ENCODE measurements around the gene MOGAT2. TPM values are rescaled to one million over a fixed set of nuclear protein-coding genes. Genes with fewer than 3 reads are reported as not detected.
"Not testable (repeated sequence)": the region's sequence is repeated elsewhere in the genome, so short reads cannot be mapped to it uniquely, and the experiment has no call there.

Gene MOGAT2
- total RNA-seq, 8 experiments from 2014 or later, result 0.13 to 0.95 (median 0.32) TPM; not detected in 2

GRCh38 chr11:75748729-75749273, 31.2 kb downstream of the MOGAT2 start:
- no CpG with 5 or more reads among the region's 26 CpGs for WGBS, 10 experiments
- H3K27ac ChIP-seq; H3K4me3 ChIP-seq; ATAC-seq (replicated peaks in 6 of 8); in situ Hi-C loops (cut with MboI; ENCODE audit: low pct_unique_long_range_greater_than_20kb in 2 of 9, low sequenced_read_pairs in 9 of 9, unreplicated experiment in 9 of 9); H3K4me1 ChIP-seq (replicated peaks in 1 of 2): not testable (repeated sequence)

DNA sequence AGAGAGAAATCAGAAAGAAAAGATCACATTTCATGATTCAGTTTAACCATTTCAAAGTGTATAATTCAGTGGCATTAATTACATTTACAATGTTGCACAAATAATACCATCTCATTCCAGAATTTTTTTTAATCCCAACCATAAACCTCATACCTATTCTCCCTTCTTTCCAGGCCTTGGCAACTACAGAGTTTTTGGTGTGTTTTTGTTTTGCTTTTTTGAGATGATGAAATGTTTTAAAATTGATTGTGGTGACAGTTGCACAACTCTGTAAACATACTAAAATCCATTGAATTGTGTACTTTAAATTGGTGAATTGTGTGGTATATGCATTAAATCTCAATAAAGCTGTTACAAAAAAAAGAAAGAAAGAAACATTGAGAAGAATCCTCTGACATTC, 37.3 kb downstream of the MOGAT2 start:
- H3K27ac ChIP-seq; H3K4me3 ChIP-seq; H3K4me1 ChIP-seq (replicated peaks in 1 of 2); ATAC-seq (replicated peaks in 6 of 8); in situ Hi-C loops (cut with MboI; ENCODE audit: low pct_unique_long_range_greater_than_20kb in 2 of 9, low sequenced_read_pairs in 9 of 9, unreplicated experiment in 9 of 9): not testable (repeated sequence)

- Histone ChIP-seq H3K4me3 (no peak overlapping the region), H3K4me1 (replicated peaks in 1 of 2) (peaks cover 0 to under 1% of the 10 kb centered on the region in 2 donors), H3K27ac (no peak overlapping the region)
- no peak for ATAC-seq (replicated peaks in 6 of 8)
- in situ Hi-C loops (cut with MboI; ENCODE audit: low pct_unique_long_range_greater_than_20kb in 2 of 9, low sequenced_read_pairs in 9 of 9, unreplicated experiment in 9 of 9), result no loop called here
- 20 to 100% (median 73%) methylated on average over 1 to 2 of the region's 2 CpGs; no CpG with 5 or more reads in 2 of the 10 experiments for WGBS, 10 experiments
Measured at GRCh38 chr11:75757651-75758050, 40.0 kb downstream of the MOGAT2 start.

GRCh38 chr11:75759832-75760231, 42.2 kb downstream of the MOGAT2 start:
- no peak for ATAC-seq (replicated peaks in 6 of 8)
- 34 to 100% (median 80%) methylated on average over 1 to 4 of the region's 4 CpGs; no CpG with 5 or more reads in 3 of the 10 experiments for WGBS, 10 experiments
- Histone ChIP-seq H3K4me3 (no peak overlapping the region), H3K4me1 (replicated peaks in 1 of 2) (peaks cover 0 to 5% of the 10 kb centered on the region in 2 donors), H3K27ac (no peak overlapping the region)
- in situ Hi-C loops (cut with MboI; ENCODE audit: low pct_unique_long_range_greater_than_20kb in 2 of 9, low sequenced_read_pairs in 9 of 9, unreplicated experiment in 9 of 9), result no loop called here

DNA sequence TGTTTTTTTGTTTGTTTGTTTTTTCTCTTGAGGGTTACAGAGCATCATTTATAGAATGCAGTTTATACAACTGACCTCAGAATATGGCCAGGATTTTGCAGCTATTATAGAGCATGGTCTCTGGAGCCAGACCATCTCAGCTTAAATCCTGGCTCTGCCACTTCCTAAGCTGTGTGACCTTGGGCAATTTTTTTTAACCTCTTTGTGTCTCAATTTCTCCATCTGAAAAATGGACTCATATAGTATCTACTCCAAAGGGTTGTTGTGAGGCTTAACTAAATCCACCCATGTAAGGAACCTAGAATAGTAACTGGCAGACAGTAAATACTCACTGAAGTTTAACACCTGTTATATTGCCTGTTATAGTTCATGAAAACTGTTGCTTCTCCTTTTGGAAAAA, 42.6 kb downstream of the MOGAT2 start:
- in situ Hi-C loops (cut with MboI; ENCODE audit: low pct_unique_long_range_greater_than_20kb in 2 of 9, low sequenced_read_pairs in 9 of 9, unreplicated experiment in 9 of 9), result no loop called here
- Histone ChIP-seq H3K4me3 (no peak overlapping the region), H3K27ac (no peak overlapping the region), H3K4me1 (replicated peaks in 1 of 2) (peaks cover 0 to 5% of the 10 kb centered on the region in 2 donors)
- no peak for ATAC-seq (replicated peaks in 6 of 8)

GRCh38 chr11:75760710-75761493, 43.3 kb downstream of the MOGAT2 start:
- Histone ChIP-seq H3K27ac (no peak overlapping the region), H3K4me3 (no peak overlapping the region)
- peak in 6 of 8 experiments; percentile 41 to 59 (median 53) for ATAC-seq (replicated peaks in 6 of 8)

GRCh38 chr11:75762158-75762557, 44.5 kb downstream of the MOGAT2 start:
- Histone ChIP-seq H3K4me3 (no peak overlapping the region), H3K27ac (no peak overlapping the region), H3K4me1 (replicated peaks in 1 of 2) (peaks cover 0 to 5% of the 10 kb centered on the region in 2 donors)
- in situ Hi-C loops (cut with MboI; ENCODE audit: low pct_unique_long_range_greater_than_20kb in 2 of 9, low sequenced_read_pairs in 9 of 9, unreplicated experiment in 9 of 9), result no loop called here
- no peak for ATAC-seq (replicated peaks in 6 of 8)
- 100% methylated on average over 1 to 6 of the region's 8 CpGs; no CpG with 5 or more reads in 8 of the 10 experiments for WGBS, 10 experiments

More at GRCh38 chr11:75760710-75761493, 43.3 kb downstream of the MOGAT2 start:
- WGBS, 10 experiments, result 0 to 100% (median 93%) methylated on average over 1 to 2 of the region's 3 CpGs; no CpG with 5 or more reads in 4 of the 10 experiments
- in situ Hi-C loops (cut with MboI; ENCODE audit: low pct_unique_long_range_greater_than_20kb in 2 of 9, low sequenced_read_pairs in 9 of 9, unreplicated experiment in 9 of 9), result no loop called here
- peaks cover 0 to 5% of the 10 kb centered on the region in 2 donors for H3K4me1 ChIP-seq (replicated peaks in 1 of 2)

DNA sequence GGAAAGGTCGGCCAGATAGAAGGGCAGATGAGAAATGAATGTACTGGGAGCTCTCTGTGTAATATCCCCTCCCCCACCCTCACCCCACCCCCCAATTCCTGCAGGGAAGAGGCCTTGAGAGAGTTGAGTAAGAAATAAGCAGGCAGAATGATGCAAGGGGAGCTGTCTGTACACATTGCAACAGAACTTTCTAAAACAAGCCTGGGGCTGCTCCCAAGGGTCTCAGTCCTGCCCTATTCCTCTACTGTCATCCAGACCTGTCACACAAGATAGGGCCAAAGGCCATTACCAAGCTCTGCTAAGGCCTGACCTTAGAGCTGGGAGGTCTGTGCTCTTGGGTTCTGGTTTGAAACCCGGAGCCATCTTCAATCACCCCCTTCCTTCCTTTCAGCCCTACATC, 45.2 kb downstream of the MOGAT2 start:
- Histone ChIP-seq H3K4me3 (no peak overlapping the region), H3K27ac (no peak overlapping the region), H3K4me1 (replicated peaks in 1 of 2) (peaks cover under 1 to 5% of the 10 kb centered on the region in 2 donors)
- 43 to 80% (median 50%) methylated on average over 1 of the region's 2 CpGs; no CpG with 5 or more reads in 7 of the 10 experiments for WGBS, 10 experiments
- peak in 4 of 8 experiments; percentile 16 to 59 (median 42) for ATAC-seq (replicated peaks in 6 of 8)
- in situ Hi-C loops (cut with MboI; ENCODE audit: low pct_unique_long_range_greater_than_20kb in 2 of 9, low sequenced_read_pairs in 9 of 9, unreplicated experiment in 9 of 9), result no loop called here

DNA sequence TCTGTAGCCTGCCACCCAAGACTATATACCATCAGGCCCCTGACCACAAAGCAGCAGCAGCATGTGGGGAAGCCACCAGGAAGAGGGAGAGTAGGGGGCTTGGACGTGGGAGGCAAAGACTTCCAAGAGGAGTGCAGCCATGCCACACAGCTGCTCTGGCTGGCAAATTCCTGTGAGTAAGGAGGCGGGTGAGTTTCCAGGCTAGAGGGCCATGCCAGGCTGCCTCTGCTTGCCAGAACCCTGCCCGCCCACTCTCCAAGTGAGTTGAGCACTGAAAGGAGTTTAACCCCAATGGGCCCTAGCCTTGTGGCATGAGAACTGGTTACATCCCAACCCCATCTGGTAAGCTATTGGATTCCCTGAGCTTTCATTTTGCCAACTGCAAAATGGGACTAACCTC, 46.2 kb downstream of the MOGAT2 start:
- in situ Hi-C loops (cut with MboI; ENCODE audit: low pct_unique_long_range_greater_than_20kb in 2 of 9, low sequenced_read_pairs in 9 of 9, unreplicated experiment in 9 of 9), result no loop called here
- WGBS, 10 experiments, result 0 to 60% (median 50%) methylated on average over 1 to 2 of the region's 3 CpGs; no CpG with 5 or more reads in 5 of the 10 experiments
- no peak overlapping the region for H3K27ac ChIP-seq
- H3K4me1 ChIP-seq (replicated peaks in 1 of 2), result peaks cover 3 to 10% of the 10 kb centered on the region in 2 donors
- no peak overlapping the region for H3K4me3 ChIP-seq
- ATAC-seq (replicated peaks in 6 of 8), result no peak

- 71 to 100% (median 100%) methylated on average over 1 to 3 of the region's 3 CpGs; no CpG with 5 or more reads in 3 of the 10 experiments for WGBS, 10 experiments
- peaks cover 13 to 15% of the 10 kb centered on the region in 2 donors for H3K4me1 ChIP-seq (replicated peaks in 1 of 2)
- H3K27ac ChIP-seq, result no peak overlapping the region
- in situ Hi-C loops (cut with MboI; ENCODE audit: low pct_unique_long_range_greater_than_20kb in 2 of 9, low sequenced_read_pairs in 9 of 9, unreplicated experiment in 9 of 9), result no loop called here
- ATAC-seq (replicated peaks in 6 of 8), result no peak
- H3K4me3 ChIP-seq, result no peak overlapping the region
Measured at GRCh38 chr11:75765116-75765515, 47.5 kb downstream of the MOGAT2 start.

GRCh38 chr11:75766443-75767227, 49.0 kb downstream of the MOGAT2 start:
- in situ Hi-C loops (cut with MboI; ENCODE audit: low pct_unique_long_range_greater_than_20kb in 2 of 9, low sequenced_read_pairs in 9 of 9, unreplicated experiment in 9 of 9), result no loop called here
- no peak overlapping the region for H3K27ac ChIP-seq
- no peak for ATAC-seq (replicated peaks in 6 of 8)
- no peak overlapping the region for H3K4me3 ChIP-seq
- peaks cover 14 to 15% of the 10 kb centered on the region in 2 donors for H3K4me1 ChIP-seq (replicated peaks in 1 of 2)
- WGBS, 10 experiments, result 37 to 100% (median 83%) methylated on average over 1 to 4 of the region's 4 CpGs; no CpG with 5 or more reads in 2 of the 10 experiments

- no peak overlapping the region for H3K27ac ChIP-seq
- ATAC-seq (replicated peaks in 6 of 8), result no peak
- H3K4me3 ChIP-seq, result no peak overlapping the region
- peaks cover 14 to 15% of the 10 kb centered on the region in 2 donors for H3K4me1 ChIP-seq (replicated peaks in 1 of 2)
- in situ Hi-C loops (cut with MboI; ENCODE audit: low pct_unique_long_range_greater_than_20kb in 2 of 9, low sequenced_read_pairs in 9 of 9, unreplicated experiment in 9 of 9), result no loop called here
- WGBS, 10 experiments, result 89 to 100% (median 97%) methylated on average over 1 to 5 of the region's 6 CpGs; no CpG with 5 or more reads in 3 of the 10 experiments
Measured at GRCh38 chr11:75767228-75767572, 49.6 kb downstream of the MOGAT2 start.

DNA sequence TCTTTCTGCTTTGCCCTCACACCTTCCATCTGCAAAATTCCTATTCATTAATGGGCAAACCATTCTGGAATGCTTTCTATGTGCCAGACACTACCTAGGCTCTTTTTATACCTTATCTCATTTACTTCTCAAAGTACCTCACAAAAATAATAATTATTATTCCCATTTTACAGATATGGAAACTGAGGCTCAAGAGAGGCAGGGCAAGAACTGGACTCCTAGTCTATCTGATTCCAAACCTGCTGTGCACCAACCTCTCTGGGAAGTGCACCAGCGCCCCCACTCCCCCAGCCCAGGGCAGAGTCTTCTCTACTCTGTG, 50.1 kb downstream of the MOGAT2 start:
- Histone ChIP-seq H3K4me1 (replicated peaks in 1 of 2) (peaks cover 13 to 14% of the 10 kb centered on the region in 2 donors), H3K27ac (no peak overlapping the region), H3K4me3 (peak overlapping the region in 2 of 5 donors; percentile 53 to 59)
- ATAC-seq (replicated peaks in 6 of 8), result no peak
- in situ Hi-C loops (cut with MboI; ENCODE audit: low pct_unique_long_range_greater_than_20kb in 2 of 9, low sequenced_read_pairs in 9 of 9, unreplicated experiment in 9 of 9), result no loop called here
- 29 to 100% (median 60%) methylated on average over 1 of the region's 1 CpG; no CpG with 5 or more reads in 5 of the 10 experiments for WGBS, 10 experiments

All from motor neuron (in vitro differentiated cells).